Neural cell (in vitro differentiated cells): Measurements from ENCODE around the gene CHRNA4. TPM values are rescaled to one million over a fixed set of nuclear protein-coding genes. Genes with fewer than 3 reads are reported as not detected.

Experiments used
- H2AFZ ChIP-seq: fragments of 200-600, 300-800 bp; sonication (generic), shearing (Covaris generic); 2 replicates; pipeline ENCODE4 v1.6.0; 2014; ENCODE audit warnings: low read depth, mild to moderate bottlenecking, antibody characterized with exemption, low read length, moderate library complexity
- H3F3A ChIP-seq: fragments of 200-600 bp; shearing (Covaris generic); 2 replicates; pipeline ENCODE4 v1.6.1; 2016; ENCODE audit warnings: mild to moderate bottlenecking, moderate library complexity, mixed read lengths, antibody characterized with exemption, low read length; ENCODE audit not compliant: insufficient read depth, poor library complexity, severe bottlenecking
- H3K27ac ChIP-seq: fragments of 200-600, 300-800 bp; sonication (generic), shearing (Covaris generic); 2 replicates; pipeline ENCODE4 v1.5.1; 2014; ENCODE audit warnings: mild to moderate bottlenecking, low read length, moderate library complexity
- H3K27me3 ChIP-seq: fragments of 300-800, 200-600 bp; sonication (generic), shearing (Covaris generic); 2 replicates; pipeline ENCODE4 v1.6.0; 2014; ENCODE audit warnings: mild to moderate bottlenecking, low read depth, low read length, moderate library complexity; ENCODE audit not compliant: insufficient read depth
- H3K36me3 ChIP-seq: fragments of 300-800, 200-600 bp; sonication (generic), shearing (Covaris generic); 2 replicates; pipeline ENCODE4 v1.5.1; 2014; ENCODE audit warnings: mild to moderate bottlenecking, antibody characterized with exemption, low read length, moderate library complexity; ENCODE audit not compliant: insufficient read depth
- H3K4me2 ChIP-seq: fragments of 300-800, 200-600 bp; sonication (generic), shearing (Covaris generic); 2 replicates; pipeline ENCODE4 v1.6.0; 2014; ENCODE audit warnings: mild to moderate bottlenecking, low read length
- H3K4me3 ChIP-seq: fragments of 300-800, 200-600 bp; sonication (generic), shearing (Covaris generic); 2 replicates; pipeline ENCODE4 v1.5.1; 2014; ENCODE audit warnings: mild to moderate bottlenecking, low read length, moderate library complexity
- H3K79me2 ChIP-seq: fragments of 200-600 bp; shearing (Covaris generic); replicated peaks from 2 replicates; pipeline ENCODE4 v1.6.0; 2014; ENCODE audit warnings: mild to moderate bottlenecking, low read length, moderate library complexity; ENCODE audit not compliant: insufficient read depth
- H3K9ac ChIP-seq: fragments of 300-800, 200-600 bp; sonication (generic), shearing (Covaris generic); 2 replicates; pipeline ENCODE4 v1.6.1; 2016; ENCODE audit warnings: mild to moderate bottlenecking, low read length, mixed read lengths
- H3K9me2 ChIP-seq: fragments of 200-600 bp; shearing (Covaris generic); 2 replicates; pipeline ENCODE4 v1.6.1; 2016; ENCODE audit warnings: mild to moderate bottlenecking, low read length, mixed read lengths; ENCODE audit not compliant: insufficient read depth
- H3K9me3 ChIP-seq: fragments of 200-600, 300-800 bp; sonication (generic), shearing (Covaris generic); 2 replicates; pipeline ENCODE4 v1.6.1; 2016; ENCODE audit warnings: mild to moderate bottlenecking, mixed run types, low read length, moderate library complexity, mixed read lengths
- H4K20me1 ChIP-seq: fragments of 200-600 bp; shearing (Covaris generic); 2 replicates; pipeline ENCODE4 v1.6.1; 2016; ENCODE audit warnings: mild to moderate bottlenecking, mixed run types; ENCODE audit not compliant: insufficient read depth
- CTCF ChIP-seq: fragments of 450-650 bp; IDR thresholded peaks from 2 replicates; pipeline ENCODE4 v1.5.1; 2014; ENCODE audit warnings: antibody characterized with exemption, mild to moderate bottlenecking, moderate library complexity; ENCODE audit not compliant: poor library complexity, severe bottlenecking
- EP300 ChIP-seq: fragments of 450-650 bp; conservative IDR thresholded peaks from 2 replicates; pipeline ENCODE4 v1.6.1; 2014; ENCODE audit warnings: antibody characterized with exemption, mild to moderate bottlenecking, moderate library complexity; ENCODE audit not compliant: poor library complexity, severe bottlenecking
- EZH2 ChIP-seq: fragments of 200-600, 300-800 bp; shearing (Covaris generic), sonication (generic); IDR thresholded peaks from 2 replicates; pipeline ENCODE4 v1.6.1; 2014; ENCODE audit warnings: antibody characterized with exemption, low read length, borderline replicate concordance, mild to moderate bottlenecking; ENCODE audit not compliant: insufficient read depth, poor library complexity, severe bottlenecking
- MXI1 ChIP-seq: fragments of 450-650 bp; conservative IDR thresholded peaks from 2 replicates; pipeline ENCODE4 v1.6.1; 2014; ENCODE audit warnings: antibody characterized with exemption, mild to moderate bottlenecking; ENCODE audit not compliant: poor library complexity, severe bottlenecking
- POLR2AphosphoS5 ChIP-seq: IDR thresholded peaks from 2 replicates; pipeline ENCODE4 v1.6.1; 2012
- RAD21 ChIP-seq: fragments of 450-650 bp; conservative IDR thresholded peaks from 2 replicates; pipeline ENCODE4 v1.6.1; 2014; ENCODE audit warnings: antibody characterized with exemption, mild to moderate bottlenecking, moderate library complexity
- REST ChIP-seq: IDR thresholded peaks from 2 replicates; pipeline ENCODE4 v1.6.1; 2012; ENCODE audit warnings: borderline replicate concordance
- SMC3 ChIP-seq: fragments of 450-650 bp; conservative IDR thresholded peaks from 2 replicates; pipeline ENCODE4 v1.6.1; 2014; ENCODE audit warnings: antibody characterized with exemption, mild to moderate bottlenecking, moderate library complexity; ENCODE audit not compliant: poor library complexity
- TAF1 ChIP-seq: IDR thresholded peaks from 2 replicates; pipeline ENCODE4 v1.6.1; 2012; ENCODE audit warnings: low read depth
- polyA plus RNA-seq: library from polyadenylated mRNA; depleted of rRNA; stranded (reverse); fragments of >200 nt; gene quantifications from 2 replicates; pipeline ENCODE4 v1.2.3, GENCODE V29; 2014

Gene CHRNA4
- polyA plus RNA-seq, 1 donor from 2014 or later, result 6.8 TPM

GRCh38 chr20:63376283-63377250 is 15.4 kb upstream of the CHRNA4 start (continued):
- TF ChIP-seq CTCF, result no peak
- no peak for TF ChIP-seq POLR2AphosphoS5

- no peaks in the 10 kb centered on the region for H3K9me2 ChIP-seq
- no peak overlapping the region for H3K9ac ChIP-seq
- no peaks in the 10 kb centered on the region for H3F3A ChIP-seq
- no peak overlapping the region for H3K4me3 ChIP-seq
- H3K4me2 ChIP-seq, result no peak overlapping the region
- no peaks in the 10 kb centered on the region for H3K27me3 ChIP-seq
- no peaks in the 10 kb centered on the region for H3K36me3 ChIP-seq
- no peak overlapping the region for H2AFZ ChIP-seq
- no peaks in the 10 kb centered on the region for H4K20me1 ChIP-seq
- H3K9me3 ChIP-seq, result no peaks in the 10 kb centered on the region
- H3K27ac ChIP-seq, result no peak overlapping the region
- no peaks in the 10 kb centered on the region for H3K79me2 ChIP-seq
- no peak for TF ChIP-seq EZH2
- TF ChIP-seq MXI1, result no peak
- TF ChIP-seq CTCF, result no peak
- TF ChIP-seq REST, result no peak
- no peak for TF ChIP-seq SMC3
- no peak for TF ChIP-seq RAD21
- no peak for TF ChIP-seq TAF1
- no peak for TF ChIP-seq POLR2AphosphoS5
- no peak for TF ChIP-seq EP300
Observed at GRCh38 chr20:63375438-63375837, 14.3 kb upstream of the CHRNA4 start.
